Measurements from ENCODE around the gene MYF5.

- TF ChIP-seq CTCF (IDR thresholded peaks at IDR 0.05 in 2 of 3, conservative IDR thresholded peaks at IDR 0.05 in 1 of 3; ENCODE audit: control insufficient read depth in 2 of 3, extremely low read depth in 1 of 3, insufficient read depth in 1 of 3, low read depth in 3 of 3, low read length in 3 of 3) (no peak), FOXM1 (IDR thresholded peaks at IDR 0.05; ENCODE audit: low read depth, low read length) (no peak), JUND (IDR thresholded peaks at IDR 0.05; ENCODE audit: low read depth, low read length) (no peak), HDAC2 (IDR thresholded peaks at IDR 0.05) (no peak), ATF7 (IDR thresholded peaks at IDR 0.05; ENCODE audit: low read depth) (no peak)
Measured at GRCh38 chr12:80720516-80720915, 3.8 kb downstream of the MYF5 start.

Data from GM12878 (cell line).